ENCODE data around the gene EMC6.
"Not testable (repeated sequence)": the region's sequence is repeated elsewhere in the genome, so short reads cannot be mapped to it uniquely, and the experiment has no call there.

EMC6 gene

GRCh38 chr17:3681057-3681456 is 12.4 kb downstream of the EMC6 start:
- no peak for DNase-seq (ENCODE audit: low spot score)

- no peak for DNase-seq (ENCODE audit: low spot score)
Observed at GRCh38 chr17:3681565-3681964, 13.0 kb downstream of the EMC6 start.

GRCh38 chr17:3682033-3682432 is 13.4 kb downstream of the EMC6 start:
- DNase-seq (ENCODE audit: low spot score) = no peak

GRCh38 chr17:3683054-3683511 is 14.5 kb downstream of the EMC6 start:
- peak; percentile 61 for DNase-seq (ENCODE audit: low spot score)

- DNase-seq (ENCODE audit: low spot score) = no peak
Observed at GRCh38 chr17:3685174-3685573, 16.6 kb downstream of the EMC6 start.

- DNase-seq (ENCODE audit: low spot score) = peak; percentile 52
Observed at GRCh38 chr17:3688027-3688553, 19.5 kb downstream of the EMC6 start.

- DNase-seq (ENCODE audit: low spot score) = no peak
Observed at GRCh38 chr17:3688852-3689261, 20.2 kb downstream of the EMC6 start.

GRCh38 chr17:3689262-3690093 is 20.9 kb downstream of the EMC6 start:
- no peak for DNase-seq (ENCODE audit: low spot score)

- no peak for DNase-seq (ENCODE audit: low spot score)
Observed at GRCh38 chr17:3690094-3690715, 21.6 kb downstream of the EMC6 start.

GRCh38 chr17:3691617-3692067 is 23.0 kb downstream of the EMC6 start:
- no peak for DNase-seq (ENCODE audit: low spot score)

- no peak for DNase-seq (ENCODE audit: low spot score)
Observed at GRCh38 chr17:3692346-3692745, 23.7 kb downstream of the EMC6 start.

- no peak for DNase-seq (ENCODE audit: low spot score)
Observed at GRCh38 chr17:3693141-3693540, 24.5 kb downstream of the EMC6 start.

GRCh38 chr17:3693829-3694231 is 25.2 kb downstream of the EMC6 start:
- DNase-seq (ENCODE audit: low spot score) = no peak

- DNase-seq (ENCODE audit: low spot score) = no peak
Observed at GRCh38 chr17:3695129-3695722, 26.6 kb downstream of the EMC6 start.

- no peak for DNase-seq (ENCODE audit: low spot score)
Observed at GRCh38 chr17:3695723-3696411, 27.3 kb downstream of the EMC6 start, which contains the start of gene P2RX5. Gene P2RX5, minus strand, starts transcription at chr17:3696155. Its CDS starts 150 bp downstream, at chr17:3696005.

- no peak for DNase-seq (ENCODE audit: low spot score)
Observed at GRCh38 chr17:3697103-3697476, 28.5 kb downstream of the EMC6 start.

- DNase-seq (ENCODE audit: low spot score) = no peak
Observed at GRCh38 chr17:3698139-3698538, 29.5 kb downstream of the EMC6 start.

GRCh38 chr17:3699951-3700350 is 31.3 kb downstream of the EMC6 start:
- DNase-seq (ENCODE audit: low spot score) = no peak

GRCh38 chr17:3702041-3702539 is 33.5 kb downstream of the EMC6 start:
- DNase-seq (ENCODE audit: low spot score) = not testable (repeated sequence)

GRCh38 chr17:3704931-3705717 is 36.5 kb downstream of the EMC6 start:
- no peak for DNase-seq (ENCODE audit: low spot score)

- not testable (repeated sequence) for DNase-seq (ENCODE audit: low spot score)
Observed at GRCh38 chr17:3705718-3705984, 37.0 kb downstream of the EMC6 start.
